Liver (tissue), 9 donors: Measurements from ENCODE around the gene LRRC32. TPM values are rescaled to one million over a fixed set of nuclear protein-coding genes. Genes with fewer than 3 reads are reported as not detected.

Source experiments
- DNase-seq: peaks from one replicate; pipeline ENCODE4 v3.0.0-alpha.2; 2017; ENCODE audit warnings: low spot score
- H3K27ac ChIP-seq, 2 donors: one replicate each; pipeline ENCODE4 v1.7.0; 2013; ENCODE audit warnings: inconsistent platforms in 2 of 2, low read length in 2 of 2, control low read depth in 1 of 2, low read depth in 1 of 2, mild to moderate bottlenecking in 1 of 2
- H3K27me3 ChIP-seq, 4 donors: one replicate each; pipeline versions ENCODE4 v1.6.1 to v1.7.0; 2013; ENCODE audit warnings: low read length in 3 of 4, inconsistent platforms in 1 of 4, mild to moderate bottlenecking in 1 of 4, moderate library complexity in 1 of 4; ENCODE audit not compliant: control insufficient read depth in 4 of 4, insufficient read depth in 4 of 4
- H3K36me3 ChIP-seq, 4 donors: one replicate each; pipeline versions ENCODE4 v1.6.1 to v1.7.0; 2013; ENCODE audit warnings: low read length in 3 of 4, mild to moderate bottlenecking in 3 of 4, low read depth in 1 of 4, moderate library complexity in 1 of 4; ENCODE audit not compliant: control insufficient read depth in 4 of 4, insufficient read depth in 3 of 4
- H3K4me1 ChIP-seq, 4 donors: one replicate each; pipeline versions ENCODE4 v1.6.1 to v1.7.0; 2013; ENCODE audit warnings: low read length in 3 of 4, mild to moderate bottlenecking in 3 of 4, moderate library complexity in 1 of 4; ENCODE audit not compliant: control insufficient read depth in 4 of 4, insufficient read depth in 4 of 4
- H3K4me3 ChIP-seq, 3 donors: one replicate each; pipeline versions ENCODE4 v1.6.1 to v1.7.0; 2013; ENCODE audit warnings: low read length in 3 of 3, control low read depth in 1 of 3, low read depth in 1 of 3, mild to moderate bottlenecking in 1 of 3
- H3K9ac ChIP-seq, 2 donors: one replicate each; pipeline ENCODE4 v1.7.0; 2013; ENCODE audit warnings: low read length in 2 of 2, mild to moderate bottlenecking in 2 of 2, moderate library complexity in 2 of 2, control low read depth in 1 of 2, low read depth in 1 of 2
- H3K9me3 ChIP-seq, 4 donors: one replicate each; pipeline versions ENCODE4 v1.6.1 to v1.7.0; 2013; ENCODE audit warnings: low read length in 3 of 4; ENCODE audit not compliant: control insufficient read depth in 4 of 4
- ATF3 ChIP-seq: IDR thresholded peaks from 2 replicates; pipeline ENCODE4 v1.6.1; 2016; ENCODE audit warnings: antibody characterized with exemption
- CTCF ChIP-seq: fragments of 150-350 bp; IDR thresholded peaks from 2 replicates; pipeline ENCODE4 v1.5.1; 2017; ENCODE audit warnings: improper control_type of control experiment, low read depth, low read length; ENCODE audit not compliant: missing input control
- FOXA1 ChIP-seq: IDR thresholded peaks from 2 replicates; pipeline ENCODE4 v1.6.1; 2016; ENCODE audit warnings: antibody characterized with exemption
- FOXA2 ChIP-seq: IDR thresholded peaks from 2 replicates; pipeline ENCODE4 v1.6.1; 2016; ENCODE audit warnings: antibody characterized with exemption
- HNF4G ChIP-seq: IDR thresholded peaks from 2 replicates; pipeline ENCODE4 v1.6.1; 2016; ENCODE audit warnings: antibody characterized with exemption
- RAD21 ChIP-seq, 2 donors: IDR thresholded peaks; 2 replicates each; pipeline ENCODE4 v1.6.1; 2016; ENCODE audit warnings: antibody characterized with exemption in 2 of 2, mild to moderate bottlenecking in 2 of 2
- RXRA ChIP-seq, 2 donors: IDR thresholded peaks; 2 replicates each; pipeline ENCODE4 v1.6.1; 2017 to 2018; ENCODE audit warnings: antibody characterized with exemption in 2 of 2, mild to moderate bottlenecking in 1 of 2
- SP1 ChIP-seq: IDR thresholded peaks from 2 replicates; pipeline ENCODE4 v1.6.1; 2018; ENCODE audit warnings: antibody characterized with exemption, mild to moderate bottlenecking
- TAF1 ChIP-seq: conservative IDR thresholded peaks from 2 replicates; pipeline ENCODE4 v1.6.1; 2016; ENCODE audit warnings: antibody characterized with exemption, mild to moderate bottlenecking
- YY1 ChIP-seq: IDR thresholded peaks from 2 replicates; pipeline ENCODE4 v1.6.1; 2016; ENCODE audit warnings: antibody characterized with exemption, mild to moderate bottlenecking
- WGBS: extraction: QIAGEN DNeasy Blood & Tissue Kit; methylation state at CpG from one replicate; pipeline ENCODE4 v1.1.7; 2013; 5-methylcytosine and 5-hydroxymethylcytosine counted together
- polyA plus RNA-seq, 2 donors: library from polyadenylated mRNA; stranded (reverse) in 1 of 2; unstranded in 1 of 2; fragments of 200-250 nt in 1 of 2; fragments of >200 nt in 1 of 2; fragmentation: Nextera tagmentation in 1 of 2; extraction: Ambion mirVana in 1 of 2; gene quantifications; one replicate each; pipeline versions ENCODE4 v1.2.1 to v1.2.3, GENCODE V29; 2013 to 2015
- total RNA-seq, 2 donors: library from RNA; depleted of rRNA; stranded (reverse); fragments of >200 nt; gene quantifications; one replicate each; pipeline ENCODE4 v1.2.3, GENCODE V29; 2014
- TF ChIP-seq, protein P1 (sequence below): IDR thresholded peaks from 2 replicates; pipeline ENCODE4 v1.6.1; 2016; ENCODE audit warnings: antibody characterized with exemption
- donor health status: healthy.
- donor health status: healthy.
- donor health status: healthy.
- donor health status: healthy.
- donor health status: healthy.

LRRC32 gene
- total and polyA plus RNA-seq, 4 donors: 5.4 to 15.4 (median 9.3) TPM

DNA sequence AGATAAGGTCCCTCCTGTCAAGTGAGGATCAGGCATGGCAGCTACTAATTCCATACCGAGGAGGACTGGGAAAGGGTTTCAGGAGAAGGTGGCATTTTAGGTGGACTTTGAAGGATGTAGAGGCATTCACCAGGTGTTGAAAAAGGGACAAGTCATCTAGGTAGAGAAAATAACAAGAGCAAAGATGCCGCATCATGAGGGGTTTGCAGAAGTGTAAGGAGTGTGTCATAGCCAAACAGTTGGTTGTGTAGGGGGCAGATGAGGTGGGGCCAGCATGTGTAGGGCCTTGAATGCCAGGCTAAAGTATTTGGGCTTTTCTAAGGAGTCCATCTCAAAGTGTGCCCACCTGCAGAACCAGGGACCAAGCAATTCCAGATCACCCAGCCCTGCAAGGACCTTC is 11.6 kb upstream of the LRRC32 start:
- Histone ChIP-seq H3K9ac (no peak overlapping the region), H3K9me3 (no peaks in the 10 kb centered on the region), H3K27ac (no peak overlapping the region), H3K36me3 (no peaks in the 10 kb centered on the region), H3K27me3 (no peaks in the 10 kb centered on the region), H3K4me3 (no peak overlapping the region), H3K4me1 (no peaks in the 10 kb centered on the region)
- no peak for DNase-seq
- TF ChIP-seq RAD21 (IDR thresholded peaks at IDR 0.05): no peak
- no peak for TF ChIP-seq CTCF
- no peak for TF ChIP-seq FOXA2
- TF ChIP-seq, protein P1, sequence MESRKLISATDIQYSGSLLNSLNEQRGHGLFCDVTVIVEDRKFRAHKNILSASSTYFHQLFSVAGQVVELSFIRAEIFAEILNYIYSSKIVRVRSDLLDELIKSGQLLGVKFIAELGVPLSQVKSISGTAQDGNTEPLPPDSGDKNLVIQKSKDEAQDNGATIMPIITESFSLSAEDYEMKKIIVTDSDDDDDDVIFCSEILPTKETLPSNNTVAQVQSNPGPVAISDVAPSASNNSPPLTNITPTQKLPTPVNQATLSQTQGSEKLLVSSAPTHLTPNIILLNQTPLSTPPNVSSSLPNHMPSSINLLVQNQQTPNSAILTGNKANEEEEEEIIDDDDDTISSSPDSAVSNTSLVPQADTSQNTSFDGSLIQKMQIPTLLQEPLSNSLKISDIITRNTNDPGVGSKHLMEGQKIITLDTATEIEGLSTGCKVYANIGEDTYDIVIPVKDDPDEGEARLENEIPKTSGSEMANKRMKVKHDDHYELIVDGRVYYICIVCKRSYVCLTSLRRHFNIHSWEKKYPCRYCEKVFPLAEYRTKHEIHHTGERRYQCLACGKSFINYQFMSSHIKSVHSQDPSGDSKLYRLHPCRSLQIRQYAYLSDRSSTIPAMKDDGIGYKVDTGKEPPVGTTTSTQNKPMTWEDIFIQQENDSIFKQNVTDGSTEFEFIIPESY: no peak
- no peak for TF ChIP-seq FOXA1
- TF ChIP-seq RXRA (IDR thresholded peaks at IDR 0.05): no peak
- TF ChIP-seq ATF3: no peak
- TF ChIP-seq HNF4G: no peak
- no peak for TF ChIP-seq SP1
- no peak for TF ChIP-seq YY1
- no peak for TF ChIP-seq TAF1
- 87% methylated on average over 2 of the region's 2 CpGs for WGBS

DNA sequence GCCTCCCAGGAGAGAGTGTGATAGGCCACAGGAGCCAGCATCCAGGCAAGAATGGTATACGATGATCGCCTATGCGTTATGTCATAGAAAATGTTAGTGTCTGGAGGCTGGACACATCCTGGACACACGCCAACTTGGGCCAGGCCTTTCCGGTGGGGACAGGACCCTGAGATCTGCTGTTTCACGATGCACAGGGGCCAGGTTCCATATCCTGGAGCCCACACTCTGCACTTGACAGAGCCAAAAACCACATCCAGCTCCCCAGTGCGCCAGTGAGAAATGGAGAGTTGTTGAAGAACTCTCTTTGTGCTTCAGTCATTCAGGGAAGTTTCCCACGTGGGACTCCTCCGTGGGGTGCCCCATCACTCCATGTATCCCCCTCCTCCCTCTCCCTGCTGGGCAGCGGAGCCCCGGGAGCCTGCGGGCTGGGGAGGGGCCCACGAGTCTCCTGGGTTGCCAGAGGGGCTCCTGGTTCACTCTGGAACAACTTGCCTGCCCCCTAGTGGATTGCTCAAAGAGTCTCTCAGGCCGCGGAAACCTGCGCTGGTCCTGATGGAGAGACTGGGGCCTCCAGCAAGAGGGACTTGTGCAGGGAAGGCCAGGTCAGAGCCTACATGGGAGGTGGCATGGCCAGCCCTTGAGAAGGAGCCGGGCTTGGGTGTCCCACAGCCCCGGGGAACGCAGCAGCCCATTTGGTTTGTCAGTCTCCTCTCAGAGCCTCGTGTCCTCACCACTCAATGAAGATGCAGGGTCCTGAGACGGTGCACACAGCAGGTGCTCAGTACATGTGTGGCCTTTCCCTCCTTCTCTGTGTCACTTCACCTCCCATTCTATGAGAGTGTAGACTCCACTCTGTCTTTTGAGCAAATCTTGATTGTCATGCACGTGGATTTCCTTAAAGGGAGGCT is 10.2 kb upstream of the LRRC32 start:
- WGBS: 37% methylated on average over 22 of the region's 22 CpGs
- Histone ChIP-seq H3K4me3 (no peak overlapping the region), H3K9ac (no peak overlapping the region), H3K36me3 (no peaks in the 10 kb centered on the region), H3K4me1 (no peaks in the 10 kb centered on the region), H3K9me3 (no peaks in the 10 kb centered on the region), H3K27ac (no peak overlapping the region), H3K27me3 (no peaks in the 10 kb centered on the region)
- peak; percentile 84 to 90 for TF ChIP-seq RAD21 (IDR thresholded peaks at IDR 0.05)
- no peak for TF ChIP-seq FOXA2
- TF ChIP-seq CTCF: peak; percentile 57
- TF ChIP-seq SP1: no peak
- peak; percentile 74 for DNase-seq
